Liver (tissue), 3 donors: ENCODE data around the gene TGM4.

Experiments used
- ATF3 ChIP-seq: IDR thresholded peaks from 2 replicates; pipeline ENCODE4 v1.6.1; 2016; ENCODE audit warnings: antibody characterized with exemption
- CTCF ChIP-seq: fragments of 150-350 bp; IDR thresholded peaks from 2 replicates; pipeline ENCODE4 v1.5.1; 2017; ENCODE audit warnings: improper control_type of control experiment, low read depth, low read length; ENCODE audit not compliant: missing input control
- FOXA1 ChIP-seq: IDR thresholded peaks from 2 replicates; pipeline ENCODE4 v1.6.1; 2016; ENCODE audit warnings: antibody characterized with exemption
- HNF4A ChIP-seq, 2 donors: conservative IDR thresholded peaks; 2 replicates each; pipeline ENCODE4 v1.6.1; 2016; ENCODE audit warnings: antibody characterized with exemption in 2 of 2, mild to moderate bottlenecking in 2 of 2
- RXRA ChIP-seq, 2 donors: IDR thresholded peaks; 2 replicates each; pipeline ENCODE4 v1.6.1; 2017 to 2018; ENCODE audit warnings: antibody characterized with exemption in 2 of 2, mild to moderate bottlenecking in 1 of 2
- TAF1 ChIP-seq: conservative IDR thresholded peaks from 2 replicates; pipeline ENCODE4 v1.6.1; 2016; ENCODE audit warnings: antibody characterized with exemption, mild to moderate bottlenecking
- YY1 ChIP-seq: IDR thresholded peaks from 2 replicates; pipeline ENCODE4 v1.6.1; 2016; ENCODE audit warnings: antibody characterized with exemption, mild to moderate bottlenecking
- donor health status: healthy.
- donor health status: healthy.

GRCh38 chr3:44955917-44956316 is 81.5 kb downstream of the TGM4 start:
- TF ChIP-seq FOXA1 (no peak), CTCF (no peak), HNF4A (conservative IDR thresholded peaks at IDR 0.05) (no peak), RXRA (IDR thresholded peaks at IDR 0.05) (no peak), YY1 (no peak), ATF3 (no peak), TAF1 (no peak)
